GM10266 (cell line): Measurements from ENCODE around the gene RFC3.
"Not testable (repeated sequence)": the region's sequence is repeated elsewhere in the genome, so short reads cannot be mapped to it uniquely, and the experiment has no call there.

ENCODE experiments used
- DNase-seq: peaks from one replicate; pipeline ENCODE4 v3.0.0; 2012; ENCODE audit errors: extremely low spot score
- TF ChIP-seq, protein P1 (sequence below): IDR thresholded peaks from 2 replicates; pipeline ENCODE4 v1.5.1; 2012; ENCODE audit warnings: mild to moderate bottlenecking, low read depth; ENCODE audit not compliant: control insufficient read depth, insufficient read depth; ENCODE audit errors: missing control alignments

The RFC3 gene

DNA sequence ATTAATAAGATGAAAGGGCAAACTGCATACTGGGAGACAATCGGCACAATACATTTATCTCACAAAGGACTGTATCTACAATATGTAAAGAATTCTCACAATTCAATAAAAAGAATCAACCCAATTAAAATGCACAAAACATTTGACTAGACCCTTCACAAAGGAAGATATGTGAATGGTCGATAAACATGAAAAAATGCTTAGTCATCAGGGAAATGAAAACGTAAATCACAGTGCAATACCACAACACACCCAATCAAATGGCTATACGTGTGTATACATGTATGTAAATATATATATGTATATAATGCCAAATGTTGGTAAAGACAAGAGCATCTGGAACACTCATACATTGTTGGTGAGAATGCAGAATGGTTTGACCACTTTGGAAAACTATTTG, 21.9 kb upstream of the RFC3 start:
- TF ChIP-seq, protein P1, sequence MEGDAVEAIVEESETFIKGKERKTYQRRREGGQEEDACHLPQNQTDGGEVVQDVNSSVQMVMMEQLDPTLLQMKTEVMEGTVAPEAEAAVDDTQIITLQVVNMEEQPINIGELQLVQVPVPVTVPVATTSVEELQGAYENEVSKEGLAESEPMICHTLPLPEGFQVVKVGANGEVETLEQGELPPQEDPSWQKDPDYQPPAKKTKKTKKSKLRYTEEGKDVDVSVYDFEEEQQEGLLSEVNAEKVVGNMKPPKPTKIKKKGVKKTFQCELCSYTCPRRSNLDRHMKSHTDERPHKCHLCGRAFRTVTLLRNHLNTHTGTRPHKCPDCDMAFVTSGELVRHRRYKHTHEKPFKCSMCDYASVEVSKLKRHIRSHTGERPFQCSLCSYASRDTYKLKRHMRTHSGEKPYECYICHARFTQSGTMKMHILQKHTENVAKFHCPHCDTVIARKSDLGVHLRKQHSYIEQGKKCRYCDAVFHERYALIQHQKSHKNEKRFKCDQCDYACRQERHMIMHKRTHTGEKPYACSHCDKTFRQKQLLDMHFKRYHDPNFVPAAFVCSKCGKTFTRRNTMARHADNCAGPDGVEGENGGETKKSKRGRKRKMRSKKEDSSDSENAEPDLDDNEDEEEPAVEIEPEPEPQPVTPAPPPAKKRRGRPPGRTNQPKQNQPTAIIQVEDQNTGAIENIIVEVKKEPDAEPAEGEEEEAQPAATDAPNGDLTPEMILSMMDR = no peak
- no peak for DNase-seq

DNA sequence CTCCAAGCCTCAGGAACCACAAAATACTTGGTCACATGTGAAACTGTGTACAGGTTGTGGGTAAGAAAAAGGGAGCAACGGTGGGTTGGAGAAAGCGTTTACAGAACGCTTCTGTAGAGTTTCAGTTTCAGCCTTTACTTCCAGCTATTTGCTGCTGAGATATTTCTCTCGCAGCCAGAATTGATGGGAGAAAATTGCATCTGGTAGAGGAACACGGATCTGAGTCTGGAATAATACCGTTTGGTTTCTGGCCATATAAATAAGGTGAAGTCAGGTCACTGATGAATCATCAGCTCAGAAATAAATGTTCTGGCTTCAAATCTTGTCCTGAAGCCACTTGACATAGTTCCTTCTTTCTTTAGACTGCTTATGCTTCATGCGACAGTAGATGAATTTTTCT, 20.3 kb upstream of the RFC3 start:
- TF ChIP-seq, protein P1 = no peak
- no peak for DNase-seq

DNA sequence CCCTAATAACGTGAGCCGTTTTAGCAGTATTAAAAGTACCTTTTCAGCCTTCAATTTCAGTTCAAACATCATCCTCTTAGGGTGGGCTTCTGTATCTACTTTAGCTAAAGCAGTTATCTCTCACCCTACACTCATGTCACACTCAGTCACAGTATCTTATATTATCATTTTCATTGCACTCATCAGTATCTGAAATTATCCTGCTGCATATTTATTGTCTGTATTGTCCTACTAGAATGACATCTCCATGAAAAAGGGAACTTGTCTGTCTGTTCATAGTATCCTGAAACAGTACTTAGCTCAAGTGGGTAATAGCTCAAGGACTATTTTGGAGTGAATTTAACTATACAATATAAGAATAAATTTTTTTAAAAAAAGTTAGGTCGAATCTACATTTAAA, 19.9 kb upstream of the RFC3 start:
- TF ChIP-seq, protein P1 = no peak
- DNase-seq = no peak

DNA sequence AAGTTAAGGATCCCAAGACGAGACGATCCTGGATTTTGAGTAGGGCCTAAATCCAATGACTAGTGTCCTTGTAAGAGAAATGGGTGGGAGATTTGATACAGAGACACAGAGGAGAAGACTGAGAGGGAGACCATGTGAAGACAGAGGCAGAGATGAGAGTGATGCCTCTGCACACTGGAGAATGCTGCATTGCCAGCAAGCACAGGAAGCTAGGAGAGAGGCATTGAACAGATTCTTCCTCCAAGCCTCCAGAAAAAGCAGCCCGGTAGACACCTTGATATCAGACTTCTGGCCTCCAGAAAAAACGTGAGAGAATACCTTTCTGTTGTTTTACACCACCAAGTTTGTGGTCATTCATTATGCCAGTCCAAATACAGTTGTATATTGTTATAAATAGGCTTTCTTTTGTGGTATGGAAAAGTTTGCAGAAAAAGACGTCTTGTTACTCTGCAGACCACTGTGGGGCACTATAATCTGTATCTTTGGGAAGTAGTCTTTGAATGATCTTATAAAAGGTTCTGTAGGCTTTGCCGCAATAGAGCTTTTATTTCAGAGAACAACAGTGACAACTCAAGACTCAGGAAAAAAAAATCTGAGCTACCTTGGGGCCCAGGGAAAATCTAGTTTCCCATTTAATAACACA, 17.9 kb upstream of the RFC3 start:
- TF ChIP-seq, protein P1 = peak; percentile 40
- DNase-seq = peak; percentile 16

DNA sequence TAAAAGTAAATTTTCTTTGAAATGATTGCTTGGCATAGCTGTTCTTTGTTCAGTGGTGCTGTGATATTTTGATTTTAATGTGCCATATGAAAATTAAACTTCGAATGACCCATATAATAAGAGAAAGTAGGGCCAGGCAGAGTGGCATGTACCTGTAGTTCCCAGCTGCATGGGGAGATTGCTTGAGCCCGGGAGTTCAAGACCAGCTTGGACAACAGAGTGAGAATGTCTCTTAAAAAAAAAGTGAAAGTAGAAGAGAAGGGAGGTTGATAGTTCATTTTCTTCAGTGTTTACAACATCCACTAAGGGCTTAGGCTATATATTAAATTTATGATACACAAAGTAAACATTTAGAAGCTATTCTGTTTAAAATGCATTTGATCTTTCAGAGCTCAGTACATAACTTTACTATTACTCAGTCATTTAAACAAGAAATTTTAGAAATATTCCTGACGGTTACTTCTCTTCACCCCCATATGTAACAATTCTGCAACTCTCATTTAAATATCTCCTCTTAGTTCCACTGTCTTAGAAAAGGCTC, 17.2 kb upstream of the RFC3 start:
- DNase-seq = no peak

DNA sequence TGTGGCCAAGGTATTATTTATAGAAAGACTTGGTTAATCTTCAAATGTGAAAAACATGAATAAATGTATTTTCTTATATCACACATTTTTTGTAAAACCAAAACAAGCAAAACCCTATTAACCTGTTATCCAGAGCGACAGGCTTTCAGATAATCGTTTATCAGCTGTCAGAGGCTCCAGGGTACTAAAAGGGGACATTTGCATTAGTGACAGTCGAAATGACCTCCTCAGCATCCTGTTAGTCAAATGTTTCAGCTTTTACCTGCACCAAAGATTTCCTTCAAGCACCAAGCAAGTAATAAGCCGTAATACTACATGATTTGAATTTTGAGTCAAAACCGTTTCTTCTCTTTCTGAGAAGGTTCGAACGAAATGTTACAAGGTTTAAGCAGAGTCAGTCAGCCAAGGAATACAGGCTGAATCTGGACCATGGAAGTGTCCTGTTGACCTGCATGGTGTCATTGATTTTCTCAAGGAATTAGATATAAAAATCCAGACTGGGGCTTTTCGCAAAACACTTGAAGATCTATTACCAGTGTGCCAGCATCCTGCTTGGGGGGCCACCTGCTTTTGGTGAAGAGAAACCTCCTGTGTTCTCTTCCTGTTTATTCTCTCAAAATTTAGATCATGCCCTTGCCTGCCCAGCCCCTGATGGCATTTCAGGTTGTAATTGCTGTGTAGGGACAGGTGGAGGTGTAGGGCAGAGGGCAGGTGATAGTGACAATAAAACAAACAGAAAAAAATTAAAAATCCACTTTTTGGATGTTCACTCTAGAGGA, 11.3 kb upstream of the RFC3 start:
- no peak for DNase-seq

More for the DNA sequence above, 17.2 kb upstream of the RFC3 start:
- TF ChIP-seq, protein P1 = no peak

DNA sequence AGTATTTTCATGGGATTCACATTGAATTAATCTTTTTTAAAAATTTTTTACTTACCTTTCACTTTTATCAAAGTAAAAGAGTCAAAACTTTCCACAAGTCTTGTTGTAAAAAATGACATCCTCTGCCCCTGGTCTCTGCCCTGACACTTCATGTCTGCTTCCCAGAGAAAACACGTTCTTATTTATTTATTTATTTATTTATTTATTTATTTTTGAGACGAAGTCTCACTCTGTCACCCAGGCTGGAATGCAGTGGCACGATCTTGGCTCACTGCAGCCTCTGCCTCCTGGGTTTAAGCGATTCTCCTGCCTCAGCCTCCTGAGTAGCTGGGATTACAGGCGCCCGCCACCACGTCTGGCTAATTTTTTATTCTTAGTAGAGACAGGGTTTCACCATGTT, 5.1 kb upstream of the RFC3 start:
- not testable (repeated sequence) for DNase-seq

More for the DNA sequence above, 11.3 kb upstream of the RFC3 start:
- TF ChIP-seq, protein P1 = no peak
